Gastrocnemius medialis (tissue), 4 donors: ENCODE data around the gene DCAF4.

Source experiments
- CTCF ChIP-seq, 5 experiments: fragments of 450-650 bp in 3 of 5; fragments of 200-600 bp in 2 of 5; sonication (generic) in 2 of 5; IDR thresholded peaks in 4 of 5; conservative IDR thresholded peaks in 1 of 5; 1 replicate in 4 of 5; 2 replicates in 1 of 5; pipeline ENCODE4 v1.5.1; 2016 to 2019; ENCODE audit warnings: antibody characterized with exemption in 5 of 5, mild to moderate bottlenecking in 3 of 5, moderate library complexity in 3 of 5
- POLR2A ChIP-seq, 2 donors: fragments of 450-650 bp; IDR thresholded peaks; one replicate each; pipeline ENCODE4 v1.6.1; 2017; ENCODE audit warnings: antibody characterized with exemption in 2 of 2, mild to moderate bottlenecking in 2 of 2, moderate library complexity in 2 of 2

GRCh38 chr14:72998252-72998903, 72.1 kb downstream of the DCAF4 start:
- TF ChIP-seq CTCF (IDR thresholded peaks at IDR 0.05 in 4 of 5, conservative IDR thresholded peaks at IDR 0.05 in 1 of 5) (no peak), POLR2A (IDR thresholded peaks at IDR 0.05) (no peak)
